HG03095 (cell line): ENCODE results near the gene ZNF668.
"Not testable (repeated sequence)": the region's sequence is repeated elsewhere in the genome, so short reads cannot be mapped to it uniquely, and the experiment has no call there.

Source experiments
- ATAC-seq: cut with Tn5 transposase; IDR thresholded peaks from one replicate; pipeline ENCODE4 v1.9.1; 2021; ENCODE audit warnings: moderate library complexity; ENCODE audit not compliant: unreplicated experiment

ZNF668 gene

DNA sequence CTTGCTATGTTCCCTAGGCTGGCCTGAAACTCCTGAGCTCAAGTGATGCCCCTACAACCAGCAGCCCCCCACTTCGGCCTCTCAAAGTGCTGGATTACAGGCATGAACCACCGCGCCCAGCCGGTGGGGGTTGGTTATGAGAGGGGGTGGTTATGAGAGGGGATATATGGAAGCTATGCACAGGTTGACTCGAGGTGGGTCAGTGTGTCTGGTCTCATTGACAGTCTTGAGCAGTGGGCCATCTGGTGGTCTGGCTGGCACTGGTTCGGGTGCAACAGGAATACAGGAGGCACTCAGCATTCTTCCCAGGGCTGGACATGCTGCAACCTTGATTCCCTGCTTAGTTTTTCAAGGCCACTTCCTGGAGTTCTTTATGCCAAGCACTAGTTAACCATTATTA is 58.0 kb downstream of the ZNF668 start:
- ATAC-seq, result no peak

GRCh38 chr16:31013292-31013691 is 60.7 kb downstream of the ZNF668 start:
- not testable (repeated sequence) for ATAC-seq

GRCh38 chr16:31011815-31012214 is 62.2 kb downstream of the ZNF668 start:
- not testable (repeated sequence) for ATAC-seq
